SU-DHL-6 (cell line): Measurements from ENCODE around the gene PFKM.

Experiments
- H2AFZ ChIP-seq: fragments of 200-600 bp; sonication (generic); 2 replicates; pipeline ENCODE4 v1.6.1; 2014; ENCODE audit warnings: low read depth, mild to moderate bottlenecking, moderate library complexity, mixed read lengths, antibody characterized with exemption, low read length; ENCODE audit not compliant: severe bottlenecking
- H3F3A ChIP-seq: fragments of 200-600 bp; shearing (Covaris generic); 2 replicates; pipeline ENCODE4 v1.6.0; 2016; ENCODE audit warnings: antibody characterized with exemption, mild to moderate bottlenecking; ENCODE audit not compliant: insufficient read depth
- H3K27ac ChIP-seq: fragments of 200-600 bp; sonication (generic); 2 replicates; pipeline ENCODE4 v1.5.1; 2016; ENCODE audit warnings: low read depth, mild to moderate bottlenecking, low read length, moderate library complexity, mixed read lengths
- H3K27me3 ChIP-seq: fragments of 200-600 bp; sonication (generic), shearing (Covaris generic); 2 replicates; pipeline ENCODE4 v1.6.0; 2014; ENCODE audit warnings: mild to moderate bottlenecking, low read length
- H3K36me3 ChIP-seq: fragments of 200-600 bp; sonication (generic); 2 replicates; pipeline ENCODE4 v1.6.1; 2014; ENCODE audit warnings: mild to moderate bottlenecking, low read length, mixed read lengths
- H3K4me2 ChIP-seq: fragments of 300-600, 200-600 bp; shearing (Covaris generic), sonication (generic); 2 replicates; pipeline ENCODE4 v1.6.0; 2014; ENCODE audit warnings: low read length, low read depth, mild to moderate bottlenecking; ENCODE audit not compliant: poor library complexity, severe bottlenecking
- H3K4me3 ChIP-seq: fragments of 200-600 bp; sonication (generic); 2 replicates; pipeline ENCODE4 v1.5.1; 2014; ENCODE audit warnings: antibody characterized with exemption, low read length, mild to moderate bottlenecking, mixed read lengths; ENCODE audit not compliant: insufficient read depth, poor library complexity, severe bottlenecking
- H3K79me2 ChIP-seq: fragments of 200-600 bp; sonication (generic); 2 replicates; pipeline ENCODE4 v1.6.1; 2014; ENCODE audit warnings: mild to moderate bottlenecking, low read length, moderate library complexity; ENCODE audit not compliant: insufficient read depth
- H3K9ac ChIP-seq: fragments of 200-600 bp; sonication (generic); 2 replicates; pipeline ENCODE4 v1.7.0; 2014; ENCODE audit warnings: mild to moderate bottlenecking, low read length
- H3K9me2 ChIP-seq: fragments of 200-600 bp; sonication (generic); replicated peaks from 2 replicates; pipeline ENCODE4 v1.6.1; 2014; ENCODE audit warnings: low read length; ENCODE audit not compliant: insufficient read depth
- H3K9me3 ChIP-seq: fragments of 200-600 bp; sonication (generic); 2 replicates; pipeline ENCODE4 v1.6.1; 2014; ENCODE audit warnings: low read length, mixed read lengths; ENCODE audit not compliant: insufficient read depth
- H4K20me1 ChIP-seq: fragments of 200-600 bp; sonication (generic); 2 replicates; pipeline ENCODE4 v1.6.1; 2014; ENCODE audit warnings: low read depth, mild to moderate bottlenecking, antibody characterized with exemption, low read length, moderate library complexity, mixed read lengths
- EZH2phosphoT487 ChIP-seq: fragments of 200-600 bp; sonication (generic), shearing (Covaris generic); conservative IDR thresholded peaks from 2 replicates; pipeline ENCODE4 v1.6.1; 2018; ENCODE audit warnings: mild to moderate bottlenecking, antibody characterized with exemption, low read length, moderate library complexity, mixed read lengths
- TF ChIP-seq, protein P1 (sequence below): fragments of 200-600 bp; sonication (generic); IDR thresholded peaks from one replicate; pipeline ENCODE4 v1.5.1; 2017; ENCODE audit warnings: antibody characterized with exemption, mild to moderate bottlenecking, low read length, moderate library complexity; ENCODE audit not compliant: insufficient read depth, poor library complexity, severe bottlenecking

The PFKM gene

GRCh38 chr12:48187916-48188695 lies 68.9 kb downstream of the PFKM start:
- Histone ChIP-seq H3K79me2 (no peaks in the 10 kb centered on the region), H3K4me3 (no peak overlapping the region), H3K4me2 (no peak overlapping the region), H3K27ac (no peak overlapping the region), H3K9ac (no peak overlapping the region), H2AFZ (no peak overlapping the region), H3K36me3 (no peaks in the 10 kb centered on the region), H3K9me3 (no peaks in the 10 kb centered on the region), H3K27me3 (no peaks in the 10 kb centered on the region), H3F3A (no peaks in the 10 kb centered on the region), H4K20me1 (no peaks in the 10 kb centered on the region), H3K9me2 (no peaks in the 10 kb centered on the region)
- no peak for TF ChIP-seq EZH2phosphoT487
- TF ChIP-seq, protein P1, sequence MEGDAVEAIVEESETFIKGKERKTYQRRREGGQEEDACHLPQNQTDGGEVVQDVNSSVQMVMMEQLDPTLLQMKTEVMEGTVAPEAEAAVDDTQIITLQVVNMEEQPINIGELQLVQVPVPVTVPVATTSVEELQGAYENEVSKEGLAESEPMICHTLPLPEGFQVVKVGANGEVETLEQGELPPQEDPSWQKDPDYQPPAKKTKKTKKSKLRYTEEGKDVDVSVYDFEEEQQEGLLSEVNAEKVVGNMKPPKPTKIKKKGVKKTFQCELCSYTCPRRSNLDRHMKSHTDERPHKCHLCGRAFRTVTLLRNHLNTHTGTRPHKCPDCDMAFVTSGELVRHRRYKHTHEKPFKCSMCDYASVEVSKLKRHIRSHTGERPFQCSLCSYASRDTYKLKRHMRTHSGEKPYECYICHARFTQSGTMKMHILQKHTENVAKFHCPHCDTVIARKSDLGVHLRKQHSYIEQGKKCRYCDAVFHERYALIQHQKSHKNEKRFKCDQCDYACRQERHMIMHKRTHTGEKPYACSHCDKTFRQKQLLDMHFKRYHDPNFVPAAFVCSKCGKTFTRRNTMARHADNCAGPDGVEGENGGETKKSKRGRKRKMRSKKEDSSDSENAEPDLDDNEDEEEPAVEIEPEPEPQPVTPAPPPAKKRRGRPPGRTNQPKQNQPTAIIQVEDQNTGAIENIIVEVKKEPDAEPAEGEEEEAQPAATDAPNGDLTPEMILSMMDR = no peak

DNA sequence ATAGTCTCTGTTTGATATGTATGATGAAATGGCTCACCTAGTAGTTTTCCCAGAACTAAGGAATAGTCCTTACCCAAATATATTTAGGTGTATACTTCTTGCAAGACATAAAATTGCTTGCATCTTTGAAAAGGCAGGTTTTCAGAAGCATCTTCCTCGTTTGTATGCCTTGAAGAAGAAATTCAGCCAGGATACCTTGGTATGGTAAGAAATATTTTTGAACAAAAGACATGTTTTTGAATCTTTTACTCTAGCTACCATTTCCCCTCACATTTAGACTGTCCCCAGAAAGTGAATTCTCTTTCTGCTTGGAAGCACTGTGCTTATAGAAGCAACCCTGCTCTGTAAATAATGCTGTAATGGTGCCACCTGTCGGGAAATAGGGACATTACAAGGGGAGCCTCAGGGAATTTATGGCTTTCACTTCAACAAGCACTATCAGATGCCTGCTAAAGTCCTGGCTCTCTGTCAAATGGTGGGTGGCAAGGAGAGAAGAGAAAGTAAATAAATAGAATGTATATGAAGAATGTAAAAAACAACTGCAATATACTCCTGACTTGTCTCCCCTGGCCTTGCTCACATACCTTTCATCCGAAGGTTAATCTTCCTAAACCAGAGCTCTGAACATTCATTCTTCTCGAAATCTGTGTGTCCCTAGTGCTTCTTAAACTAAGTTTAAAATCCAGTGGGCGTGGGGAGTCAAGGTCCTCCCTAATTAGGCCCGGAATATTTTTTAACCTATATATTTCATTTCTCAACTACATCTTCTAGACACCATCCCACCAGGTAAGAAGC lies 70.4 kb downstream of the PFKM start:
- Histone ChIP-seq H3K9me3 (no peaks in the 10 kb centered on the region), H3K4me3 (no peak overlapping the region), H3K79me2 (no peaks in the 10 kb centered on the region), H3K36me3 (no peaks in the 10 kb centered on the region), H3K27ac (no peak overlapping the region), H3K27me3 (no peaks in the 10 kb centered on the region), H4K20me1 (no peaks in the 10 kb centered on the region), H3K9ac (no peak overlapping the region), H3K9me2 (no peaks in the 10 kb centered on the region), H2AFZ (no peak overlapping the region), H3F3A (no peaks in the 10 kb centered on the region), H3K4me2 (no peak overlapping the region)
- TF ChIP-seq, protein P1 = peak; percentile 81
- no peak for TF ChIP-seq EZH2phosphoT487

- no peak overlapping the region for H3K4me2 ChIP-seq
- H4K20me1 ChIP-seq = no peaks in the 10 kb centered on the region
- no peak overlapping the region for H3K27ac ChIP-seq
- H2AFZ ChIP-seq = no peak overlapping the region
- H3K9me3 ChIP-seq = no peaks in the 10 kb centered on the region
- no peaks in the 10 kb centered on the region for H3K79me2 ChIP-seq
- H3K9ac ChIP-seq = no peak overlapping the region
- H3F3A ChIP-seq = no peaks in the 10 kb centered on the region
- TF ChIP-seq, protein P1 = no peak
- no peak for TF ChIP-seq EZH2phosphoT487
- no peaks in the 10 kb centered on the region for H3K36me3 ChIP-seq
- H3K27me3 ChIP-seq = no peaks in the 10 kb centered on the region
- no peak overlapping the region for H3K4me3 ChIP-seq
- no peaks in the 10 kb centered on the region for H3K9me2 ChIP-seq
These were observed 71.9 kb downstream of the PFKM start for GRCh38 chr12:48191096-48191495.
